Measurements from ENCODE around the gene ARIH1.
"Not testable (repeated sequence)": the region's sequence is repeated elsewhere in the genome, so short reads cannot be mapped to it uniquely, and the experiment has no call there.

ARIH1 gene, protein sequence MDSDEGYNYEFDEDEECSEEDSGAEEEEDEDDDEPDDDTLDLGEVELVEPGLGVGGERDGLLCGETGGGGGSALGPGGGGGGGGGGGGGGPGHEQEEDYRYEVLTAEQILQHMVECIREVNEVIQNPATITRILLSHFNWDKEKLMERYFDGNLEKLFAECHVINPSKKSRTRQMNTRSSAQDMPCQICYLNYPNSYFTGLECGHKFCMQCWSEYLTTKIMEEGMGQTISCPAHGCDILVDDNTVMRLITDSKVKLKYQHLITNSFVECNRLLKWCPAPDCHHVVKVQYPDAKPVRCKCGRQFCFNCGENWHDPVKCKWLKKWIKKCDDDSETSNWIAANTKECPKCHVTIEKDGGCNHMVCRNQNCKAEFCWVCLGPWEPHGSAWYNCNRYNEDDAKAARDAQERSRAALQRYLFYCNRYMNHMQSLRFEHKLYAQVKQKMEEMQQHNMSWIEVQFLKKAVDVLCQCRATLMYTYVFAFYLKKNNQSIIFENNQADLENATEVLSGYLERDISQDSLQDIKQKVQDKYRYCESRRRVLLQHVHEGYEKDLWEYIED

DNA sequence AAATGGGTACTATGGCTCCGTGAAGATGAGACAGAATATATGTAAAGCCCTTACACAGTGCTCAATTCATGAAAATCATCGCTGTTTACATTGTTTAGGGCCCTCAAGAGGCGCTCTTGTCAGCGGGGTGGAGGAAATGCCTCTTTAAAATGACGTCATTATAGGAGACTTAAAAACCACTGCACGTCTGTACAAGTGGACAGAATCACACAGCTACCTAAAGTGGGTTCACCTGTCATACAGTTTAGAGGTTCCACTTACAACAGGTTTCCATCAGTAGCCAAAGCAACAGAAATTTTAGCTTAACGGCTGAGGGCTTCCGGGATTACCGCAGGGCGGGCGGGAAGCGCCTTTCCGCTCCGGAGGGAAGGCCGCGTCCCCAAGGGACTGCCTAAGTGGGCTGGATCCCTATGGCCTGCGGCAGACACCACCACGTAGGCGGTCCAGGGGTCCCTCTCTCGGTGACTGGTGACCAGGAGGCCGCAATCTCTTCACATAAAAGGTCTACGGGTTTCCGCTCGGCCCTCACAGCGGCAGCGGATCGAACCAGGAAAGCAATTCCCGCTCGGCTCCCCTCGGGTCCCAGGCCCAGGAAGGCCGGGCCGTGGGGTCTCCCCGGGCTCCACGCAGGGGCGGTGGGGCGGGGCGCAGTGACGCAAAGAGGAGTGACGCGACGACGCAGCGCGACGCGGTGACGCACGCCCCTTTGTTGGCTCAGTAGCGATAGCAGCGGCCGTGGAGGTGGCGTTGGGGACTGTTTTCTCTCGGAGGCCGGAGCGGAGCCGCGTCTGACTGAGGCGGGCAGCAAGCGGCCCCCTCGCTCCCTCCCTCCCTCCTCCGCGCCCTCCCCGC, at the start of gene ARIH1:
ARIH1 (plus strand) TSS at position 717 of the 852 bp plus-strand sequence. CDS start 310 bp downstream, outside the sequence.
- DNase-seq (ENCODE audit: low spot score) = peak; percentile 99

- no peak for DNase-seq (ENCODE audit: low spot score)
Observed at GRCh38 chr15:72426753-72427152, 47.4 kb upstream of the ARIH1 start.

DNA sequence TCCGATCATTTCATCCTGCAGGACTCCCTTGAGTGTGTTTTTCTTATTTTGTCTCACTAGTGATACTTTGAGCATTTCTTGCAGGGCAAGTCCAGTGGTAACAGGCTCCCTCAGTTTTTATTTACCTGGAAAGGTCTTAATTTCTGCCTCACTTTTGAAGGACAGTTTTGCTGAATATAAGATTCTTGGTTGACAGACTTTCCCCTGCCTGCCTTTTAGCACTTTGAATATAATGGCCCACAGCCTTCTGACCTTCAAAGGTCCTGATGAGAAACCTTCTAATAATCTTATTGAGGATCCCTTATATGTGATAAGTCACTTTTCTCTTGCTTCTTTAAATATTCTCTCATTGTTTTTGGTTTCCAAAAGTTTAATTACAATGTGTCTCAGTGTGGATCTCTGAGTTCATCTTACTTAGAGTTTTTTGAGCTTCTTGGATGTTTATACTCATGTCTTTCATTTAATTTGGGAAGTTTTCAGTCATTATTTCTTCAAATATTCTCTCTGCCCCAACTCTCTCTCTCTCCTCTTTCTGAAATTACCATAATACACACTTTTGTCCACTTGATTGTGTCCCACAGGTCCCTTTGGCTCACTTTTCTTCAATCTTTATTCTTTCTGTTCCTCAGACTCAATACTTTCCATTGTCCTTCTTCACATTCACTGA, 36.3 kb upstream of the ARIH1 start:
- no peak for DNase-seq (ENCODE audit: low spot score)

- not testable (repeated sequence) for DNase-seq (ENCODE audit: low spot score)
Observed at GRCh38 chr15:72442848-72443247, 31.3 kb upstream of the ARIH1 start.

GRCh38 chr15:72445426-72445825, 28.7 kb upstream of the ARIH1 start:
- DNase-seq (ENCODE audit: low spot score) = no peak

GRCh38 chr15:72450805-72451204, 23.3 kb upstream of the ARIH1 start:
- DNase-seq (ENCODE audit: low spot score) = no peak

GRCh38 chr15:72451224-72451623, 22.9 kb upstream of the ARIH1 start:
- DNase-seq (ENCODE audit: low spot score) = no peak

- no peak for DNase-seq (ENCODE audit: low spot score)
Observed at GRCh38 chr15:72456684-72457083, 17.4 kb upstream of the ARIH1 start.

DNA sequence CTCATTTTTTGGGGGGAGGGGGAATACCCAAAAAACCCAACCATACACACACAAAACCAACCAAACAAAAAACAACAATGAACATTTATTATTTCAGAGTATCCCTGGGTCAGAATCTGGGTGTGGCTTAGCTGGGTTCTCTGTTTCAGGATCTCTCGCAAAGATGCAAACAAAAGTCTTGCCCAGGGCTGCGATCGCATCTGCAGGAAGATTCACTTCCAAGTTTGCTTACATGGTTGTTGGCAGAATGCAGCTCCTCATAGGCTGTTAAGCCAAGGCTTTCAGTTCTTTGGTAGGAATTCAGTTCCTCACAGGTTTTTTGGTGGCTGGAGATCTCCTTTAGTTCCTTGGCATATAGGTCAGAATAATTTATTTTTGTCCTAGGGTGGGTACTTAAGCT, 13.7 kb upstream of the ARIH1 start:
- DNase-seq (ENCODE audit: low spot score) = no peak

GRCh38 chr15:72463702-72464101, 10.4 kb upstream of the ARIH1 start:
- DNase-seq (ENCODE audit: low spot score) = no peak

GRCh38 chr15:72464251-72464650, 9.9 kb upstream of the ARIH1 start:
- no peak for DNase-seq (ENCODE audit: low spot score)

DNA sequence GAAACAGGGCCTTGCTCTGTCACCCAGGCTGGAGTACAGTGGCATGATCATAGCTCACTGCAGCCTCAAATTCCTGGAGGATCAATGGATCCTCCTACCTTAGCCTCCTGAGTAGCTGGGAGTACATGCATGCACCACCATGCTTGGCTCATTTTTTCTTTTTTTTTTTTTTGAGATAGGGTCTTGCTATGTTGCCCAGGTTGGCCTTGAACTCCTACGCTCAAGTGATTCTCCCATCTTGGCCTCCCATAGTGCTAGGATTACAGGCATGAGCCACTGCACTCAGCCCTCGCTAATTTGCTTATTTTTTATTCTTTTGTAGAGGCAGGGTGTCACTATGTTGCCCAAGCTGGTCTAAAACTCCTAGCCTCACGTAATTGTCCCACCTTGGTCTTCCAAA, 6.0 kb upstream of the ARIH1 start:
- no peak for DNase-seq (ENCODE audit: low spot score)

GRCh38 chr15:72472992-72473610, 1.0 kb upstream of the ARIH1 start:
- DNase-seq (ENCODE audit: low spot score) = peak; percentile 7

DNA sequence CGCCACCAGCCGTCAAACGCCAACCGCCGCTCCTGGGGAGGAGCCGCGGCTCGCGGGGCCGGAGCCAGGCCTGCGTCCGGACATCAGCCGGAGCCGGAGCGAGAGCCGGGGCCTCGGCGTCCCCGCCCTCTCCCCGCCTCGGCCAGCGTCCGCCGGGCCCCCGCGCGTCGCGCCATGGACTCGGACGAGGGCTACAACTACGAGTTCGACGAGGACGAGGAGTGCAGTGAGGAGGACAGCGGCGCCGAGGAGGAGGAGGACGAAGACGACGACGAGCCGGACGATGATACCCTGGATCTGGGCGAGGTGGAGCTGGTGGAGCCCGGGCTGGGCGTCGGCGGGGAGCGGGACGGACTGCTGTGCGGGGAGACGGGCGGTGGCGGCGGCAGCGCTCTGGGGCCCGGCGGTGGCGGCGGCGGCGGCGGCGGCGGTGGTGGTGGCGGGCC, 359 bp downstream of the ARIH1 start:
- DNase-seq (ENCODE audit: low spot score) = no peak

- DNase-seq (ENCODE audit: low spot score) = peak; percentile 77
Observed at GRCh38 chr15:72474912-72475628, 940 bp downstream of the ARIH1 start.

GRCh38 chr15:72475674-72476073, 1.5 kb downstream of the ARIH1 start:
- no peak for DNase-seq (ENCODE audit: low spot score)

DNA sequence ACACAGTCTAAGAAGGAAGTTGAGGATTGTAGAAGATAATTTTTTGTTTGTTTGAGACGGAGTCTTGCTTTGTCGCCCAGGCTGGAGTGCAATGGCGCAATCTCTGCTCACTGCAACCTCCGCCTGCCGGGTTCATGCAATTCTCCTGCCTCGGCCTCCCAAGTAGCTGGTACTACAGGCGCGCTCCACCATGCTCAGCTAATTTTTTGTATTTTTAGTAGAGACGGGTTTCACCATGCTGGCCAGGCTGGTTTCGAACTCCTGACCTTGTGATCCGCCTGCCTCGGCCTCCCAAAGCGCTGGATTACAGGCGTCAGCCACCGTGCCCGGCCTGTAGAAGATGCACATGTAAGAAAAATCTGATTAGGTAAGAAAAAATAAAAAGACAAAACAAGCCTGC, 2.2 kb downstream of the ARIH1 start:
- DNase-seq (ENCODE audit: low spot score) = not testable (repeated sequence)

GRCh38 chr15:72481015-72481659, 7.0 kb downstream of the ARIH1 start:
- no peak for DNase-seq (ENCODE audit: low spot score)

DNA sequence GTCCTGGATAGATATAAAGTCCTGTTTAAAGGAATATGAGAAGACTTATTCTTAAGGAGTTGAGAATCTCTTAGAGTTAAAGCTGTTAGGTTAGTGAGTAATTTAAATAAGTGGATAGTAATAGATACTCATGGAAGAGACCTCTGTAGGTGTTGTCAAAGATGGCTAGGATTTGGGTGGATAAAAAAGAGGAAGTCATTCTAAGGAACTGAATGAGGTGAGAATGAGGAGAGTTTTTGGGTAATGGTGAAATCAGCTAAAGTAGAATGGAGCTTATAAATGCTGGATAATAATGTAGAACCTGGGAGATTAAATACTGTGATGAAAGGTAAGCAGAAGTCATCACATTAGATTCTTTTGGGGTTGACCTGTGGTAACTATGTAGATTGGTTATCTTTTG, 8.1 kb downstream of the ARIH1 start:
- no peak for DNase-seq (ENCODE audit: low spot score)

- DNase-seq (ENCODE audit: low spot score) = no peak
Observed at GRCh38 chr15:72483279-72483678, 9.1 kb downstream of the ARIH1 start.
